GM12872 (cell line): Measurements from ENCODE around the gene BIN2.

Experiments
- TF ChIP-seq, protein P1 (sequence below): IDR thresholded peaks from 3 replicates; pipeline ENCODE4 v1.5.1; 2011; ENCODE audit warnings: low read depth, mild to moderate bottlenecking, low read length, moderate library complexity; ENCODE audit not compliant: insufficient read depth

BIN2 gene

DNA sequence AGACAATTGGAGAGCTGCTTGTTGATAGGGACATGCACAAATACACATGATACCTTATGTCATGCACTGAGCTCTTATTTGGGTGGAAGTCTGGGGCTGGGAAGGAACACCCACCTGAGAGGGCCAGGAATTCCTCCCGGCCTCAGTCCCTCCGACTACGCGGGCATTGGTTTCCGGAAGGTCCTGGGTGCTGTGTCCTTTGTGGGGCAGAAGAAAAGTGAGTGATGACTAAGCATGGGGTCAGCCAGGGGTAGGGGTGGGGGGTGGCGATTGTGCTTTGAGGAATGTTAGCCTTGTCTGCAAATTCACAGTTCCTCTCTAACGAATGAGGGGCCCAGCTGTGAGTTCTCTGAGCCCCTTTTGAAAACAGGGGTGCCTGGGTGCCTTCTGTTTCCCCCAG, 21.7 kb upstream of the BIN2 start:
- TF ChIP-seq, protein P1, sequence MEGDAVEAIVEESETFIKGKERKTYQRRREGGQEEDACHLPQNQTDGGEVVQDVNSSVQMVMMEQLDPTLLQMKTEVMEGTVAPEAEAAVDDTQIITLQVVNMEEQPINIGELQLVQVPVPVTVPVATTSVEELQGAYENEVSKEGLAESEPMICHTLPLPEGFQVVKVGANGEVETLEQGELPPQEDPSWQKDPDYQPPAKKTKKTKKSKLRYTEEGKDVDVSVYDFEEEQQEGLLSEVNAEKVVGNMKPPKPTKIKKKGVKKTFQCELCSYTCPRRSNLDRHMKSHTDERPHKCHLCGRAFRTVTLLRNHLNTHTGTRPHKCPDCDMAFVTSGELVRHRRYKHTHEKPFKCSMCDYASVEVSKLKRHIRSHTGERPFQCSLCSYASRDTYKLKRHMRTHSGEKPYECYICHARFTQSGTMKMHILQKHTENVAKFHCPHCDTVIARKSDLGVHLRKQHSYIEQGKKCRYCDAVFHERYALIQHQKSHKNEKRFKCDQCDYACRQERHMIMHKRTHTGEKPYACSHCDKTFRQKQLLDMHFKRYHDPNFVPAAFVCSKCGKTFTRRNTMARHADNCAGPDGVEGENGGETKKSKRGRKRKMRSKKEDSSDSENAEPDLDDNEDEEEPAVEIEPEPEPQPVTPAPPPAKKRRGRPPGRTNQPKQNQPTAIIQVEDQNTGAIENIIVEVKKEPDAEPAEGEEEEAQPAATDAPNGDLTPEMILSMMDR = no peak

DNA sequence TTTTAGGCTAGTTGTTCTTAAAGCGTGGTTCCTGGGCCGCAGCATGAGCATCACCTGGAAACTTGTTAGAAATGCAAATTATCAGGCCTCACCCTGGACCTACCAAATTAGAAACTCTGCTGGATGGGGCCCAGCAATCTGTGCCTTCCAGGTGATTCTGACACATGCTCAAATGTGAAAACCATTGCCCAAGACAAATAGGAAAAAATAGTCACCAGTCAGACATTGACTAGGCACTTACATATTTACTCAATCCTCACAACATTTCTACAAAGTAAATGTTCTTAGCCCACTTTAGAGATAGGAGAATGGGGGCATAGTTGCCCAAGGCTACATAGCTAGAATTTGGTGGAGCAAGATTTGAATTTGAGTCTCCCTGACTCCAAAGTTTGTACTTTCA, 19.2 kb upstream of the BIN2 start:
- TF ChIP-seq, protein P1 = no peak

DNA sequence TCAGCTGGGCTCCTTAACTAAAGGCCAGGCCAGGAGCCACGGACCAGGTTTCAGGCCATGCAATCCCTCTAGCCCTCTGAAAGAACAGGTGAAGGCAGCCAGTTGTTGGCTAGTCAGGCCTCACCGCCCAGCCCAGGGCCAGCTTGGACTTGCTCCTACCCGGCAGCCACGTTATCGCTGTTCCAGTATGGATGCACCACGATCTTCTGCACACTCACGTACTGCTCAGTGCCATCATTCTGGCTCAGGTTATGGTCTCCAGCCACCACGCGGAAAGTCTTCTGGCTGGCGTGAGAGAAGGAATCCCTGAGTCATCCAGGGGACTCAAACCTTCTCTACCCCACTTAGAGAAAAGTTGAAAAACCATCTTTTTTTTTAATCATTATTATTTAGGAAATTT, 18.4 kb upstream of the BIN2 start:
- TF ChIP-seq, protein P1 = no peak

DNA sequence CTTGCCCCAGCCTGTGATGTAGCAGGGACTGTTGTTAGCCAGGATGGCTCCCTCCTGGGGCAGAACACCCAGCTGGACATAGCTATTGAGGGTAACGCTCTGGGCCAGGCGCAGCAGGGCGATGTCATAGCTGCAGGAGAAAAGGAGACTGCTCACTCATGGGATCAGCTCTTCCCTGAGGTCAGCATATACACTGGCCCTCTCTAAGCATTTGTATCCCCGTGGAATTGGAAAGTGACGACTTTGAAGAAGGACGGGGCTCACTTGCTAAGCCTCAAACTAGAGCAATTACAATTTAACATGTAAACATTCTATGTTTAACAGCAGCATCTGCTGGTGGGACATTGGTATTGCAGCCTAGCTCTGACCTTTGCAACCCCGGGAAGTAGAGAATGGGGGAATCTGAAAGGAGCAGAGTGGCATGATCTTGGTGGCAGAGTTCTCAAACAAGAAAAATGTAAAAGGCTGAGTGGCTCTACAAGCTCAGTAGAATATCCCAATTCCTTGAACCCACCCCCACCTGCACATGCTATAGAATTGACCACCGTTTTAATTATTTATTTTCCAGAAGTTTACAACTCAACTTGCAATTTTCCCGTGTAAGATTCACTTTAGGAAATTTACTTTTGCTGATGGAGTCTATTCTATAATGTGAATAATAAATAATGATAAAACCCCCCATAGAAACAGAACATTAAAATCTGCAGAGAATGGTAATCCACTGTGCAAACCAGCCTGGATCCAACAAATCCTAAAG, 17.5 kb upstream of the BIN2 start:
- TF ChIP-seq, protein P1 = peak; percentile 100

DNA sequence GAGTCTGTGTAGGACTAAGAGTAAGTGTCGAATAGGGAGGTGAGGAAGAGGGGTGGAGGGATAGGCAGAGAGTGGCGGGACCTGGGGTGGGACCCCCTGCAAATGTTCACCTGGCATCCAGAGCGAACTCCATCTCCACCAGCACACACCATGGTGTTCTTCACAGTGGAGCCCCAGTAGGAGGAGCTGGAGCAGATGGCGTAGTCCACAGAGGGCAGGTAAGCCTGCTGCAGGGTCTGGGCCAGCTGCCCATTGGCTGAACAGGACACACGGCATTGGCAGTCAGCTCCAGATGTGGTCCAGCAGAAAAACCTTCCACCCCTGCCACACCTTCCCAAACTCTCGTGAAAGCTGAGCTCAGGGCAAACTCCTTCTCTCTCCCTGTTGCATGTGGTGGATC, 15.8 kb upstream of the BIN2 start:
- TF ChIP-seq, protein P1 = no peak

DNA sequence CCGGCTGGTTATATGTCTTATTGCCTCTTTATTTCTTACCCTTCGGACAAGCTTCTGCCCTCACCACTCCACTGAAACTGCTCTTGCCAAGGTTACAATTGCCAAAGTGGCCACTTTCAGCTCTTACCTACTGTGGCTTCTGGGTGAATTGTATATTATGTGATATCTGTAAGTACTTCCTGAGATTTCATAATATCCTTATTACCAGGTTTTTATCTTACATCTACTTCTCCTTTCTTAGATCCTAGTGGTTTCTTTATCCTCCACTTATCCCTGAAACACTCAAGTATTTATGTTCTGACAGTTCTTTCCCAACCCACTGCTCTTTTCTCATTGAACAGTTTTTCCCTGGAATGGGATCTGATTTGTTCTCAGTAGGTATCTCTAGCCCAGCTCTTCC, 12.0 kb upstream of the BIN2 start:
- TF ChIP-seq, protein P1 = no peak

DNA sequence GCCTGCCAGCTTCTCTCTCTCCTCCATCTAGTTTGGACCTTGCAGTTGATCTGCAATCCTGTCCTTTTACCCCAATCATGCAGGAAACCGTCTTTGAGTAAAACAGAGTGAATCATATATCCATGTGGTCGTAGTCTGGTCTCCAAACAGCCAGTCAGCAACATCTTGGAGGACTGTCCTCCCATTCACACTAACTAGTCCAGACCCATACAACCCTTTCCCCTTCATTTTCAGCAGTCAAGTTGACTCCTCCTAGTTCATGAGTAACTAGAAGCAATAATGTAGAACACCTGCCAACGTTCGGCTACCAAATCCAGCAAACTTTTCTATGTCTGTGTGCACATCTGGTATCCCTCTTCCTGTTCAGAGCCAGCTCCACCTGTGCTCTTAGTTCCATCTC, 10.8 kb upstream of the BIN2 start:
- TF ChIP-seq, protein P1 = no peak
